HG03575 (cell line): ENCODE results near the gene AGAP3.

Experiments
- ATAC-seq: cut with Tn5 transposase; IDR thresholded peaks from one replicate; pipeline ENCODE4 v1.9.1; 2021; ENCODE audit not compliant: unreplicated experiment, insufficient number of reproducible peaks, low FRiP score; ENCODE audit errors: extremely low read depth

Gene AGAP3

DNA sequence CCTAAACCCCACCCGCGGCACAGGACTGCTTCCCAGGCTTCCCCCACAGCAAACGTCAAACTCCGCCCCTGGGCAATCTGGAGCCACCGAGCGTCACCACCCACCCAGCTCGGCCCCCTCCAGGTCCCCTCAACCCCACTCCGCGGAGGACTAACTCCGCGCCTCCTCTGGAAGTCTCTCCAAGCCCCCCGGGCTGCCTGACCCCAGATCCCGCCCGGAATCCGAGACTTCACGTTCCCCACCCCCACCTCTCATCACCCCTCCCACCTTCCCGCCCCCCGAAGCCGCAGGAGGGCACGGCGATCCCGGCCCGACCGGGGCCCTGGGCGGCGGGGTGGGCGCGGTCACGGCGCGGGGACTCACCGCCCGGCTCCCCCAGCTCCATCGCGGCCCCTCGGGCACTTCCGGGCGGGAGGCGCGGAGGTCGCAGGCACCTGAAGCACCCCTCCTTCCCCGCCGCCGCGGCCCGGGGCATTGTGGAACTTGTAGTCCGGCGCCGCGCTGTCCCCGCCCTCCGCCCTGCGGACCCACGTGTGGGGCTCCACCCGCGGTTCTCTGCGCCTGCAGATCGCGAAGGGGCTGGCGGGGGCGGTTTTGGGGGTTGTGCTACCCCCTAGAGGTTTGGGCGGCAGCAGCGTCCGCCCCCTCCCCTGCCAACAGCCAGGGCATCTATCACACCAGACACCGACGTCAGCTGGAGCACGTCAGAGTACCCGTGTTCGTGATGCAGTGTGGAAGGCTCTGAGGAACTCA is 3.0 kb upstream of the AGAP3 start, which contains the start of gene TMUB1:
Gene TMUB1 (minus strand): TSS at position 423 of the 753 bp plus-strand sequence. CDS start 930 bp downstream, outside the sequence.
- ATAC-seq, result no peak

DNA sequence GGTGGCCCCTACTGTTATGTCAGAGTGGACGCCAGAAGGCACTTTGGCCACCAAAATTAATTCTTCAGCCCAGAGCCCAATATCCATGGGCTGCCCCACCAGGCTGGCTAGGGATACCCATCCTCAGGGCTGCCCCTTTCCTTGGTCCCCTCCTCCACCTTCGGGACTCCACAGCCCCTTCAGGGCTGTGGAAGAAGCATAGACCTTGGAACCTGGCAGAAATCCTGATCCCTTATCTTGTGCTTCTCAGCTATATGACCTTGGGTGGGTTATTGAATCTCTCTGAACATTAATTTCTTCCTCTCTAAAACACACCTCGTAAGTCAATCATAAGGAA is 2.5 kb upstream of the AGAP3 start:
- ATAC-seq, result no peak

DNA sequence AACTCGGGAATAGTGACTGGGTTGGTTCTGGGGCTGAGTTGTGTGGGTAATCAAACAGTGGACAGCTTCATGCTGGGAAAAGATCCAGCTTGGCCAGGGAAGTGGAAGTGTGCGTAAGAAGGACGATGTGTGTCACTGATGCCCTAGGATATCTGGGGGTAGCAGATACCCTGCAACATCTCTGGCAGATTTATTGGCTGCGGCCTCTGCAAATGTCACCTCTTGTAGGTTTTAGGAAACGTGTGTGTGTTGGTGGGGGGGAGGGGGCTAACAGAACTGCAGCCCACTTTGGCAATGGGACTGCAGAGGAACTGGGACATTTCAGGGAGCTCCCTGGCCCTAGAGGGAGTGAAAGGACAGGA is 965 bp upstream of the AGAP3 start:
- no peak for ATAC-seq

DNA sequence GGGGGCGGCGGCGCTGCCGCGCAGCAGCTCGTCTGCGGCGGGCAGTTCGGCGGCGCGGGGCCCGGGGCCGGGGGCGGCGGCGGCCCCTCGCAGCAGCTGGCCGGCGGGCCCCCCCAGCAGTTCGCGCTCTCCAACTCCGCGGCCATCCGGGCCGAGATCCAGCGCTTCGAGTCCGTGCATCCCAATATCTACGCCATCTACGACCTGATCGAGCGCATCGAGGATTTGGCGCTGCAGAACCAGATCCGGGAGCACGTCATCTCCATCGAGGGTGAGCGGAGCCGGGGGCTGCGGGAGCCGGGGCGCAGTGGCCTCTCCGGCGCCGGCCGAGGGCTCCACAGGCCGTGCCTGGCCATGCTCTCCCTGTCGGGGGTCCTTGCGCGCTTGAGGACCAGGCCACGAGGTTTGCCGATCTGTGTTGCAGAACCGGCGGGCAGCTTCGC is 548 bp downstream of the AGAP3 start:
- no peak for ATAC-seq

DNA sequence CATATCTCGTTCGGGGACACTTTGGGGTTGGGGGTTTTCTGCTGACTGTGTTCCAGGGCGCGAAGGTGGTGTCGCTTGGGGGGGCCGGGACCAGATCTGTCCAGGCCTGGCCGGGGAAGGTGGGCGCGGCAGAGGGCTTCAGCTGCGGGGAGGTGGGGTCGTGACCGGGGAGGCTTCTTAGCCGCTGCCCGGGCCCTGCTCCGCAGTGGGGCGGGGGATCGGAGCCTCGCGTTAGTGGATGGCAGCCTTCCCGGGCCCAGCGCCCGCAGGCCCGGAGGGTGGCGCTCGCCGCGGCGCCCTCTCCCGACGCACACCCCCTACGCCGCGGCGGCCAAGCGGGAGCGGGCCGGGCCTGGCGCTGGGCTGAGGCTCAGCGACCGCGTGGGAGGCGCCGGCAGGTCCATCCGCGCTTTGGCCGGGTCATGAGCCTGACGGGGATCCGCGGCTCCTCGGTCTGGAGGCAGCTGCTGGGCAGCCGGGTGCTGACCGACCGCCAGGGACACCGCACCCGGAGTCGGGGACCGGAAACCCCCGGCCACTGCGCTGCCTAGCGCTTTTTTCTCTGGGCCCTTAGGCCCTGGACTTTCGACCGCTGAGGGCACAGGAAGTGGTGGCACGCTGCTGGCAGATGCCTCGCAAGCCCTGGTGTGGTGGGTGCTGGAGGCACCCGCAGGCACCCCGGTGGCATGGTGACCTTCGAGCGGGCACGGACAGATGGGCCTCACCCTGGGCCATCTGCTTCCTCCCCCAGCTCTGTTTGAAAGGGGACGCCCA is 1.2 kb downstream of the AGAP3 start:
- no peak for ATAC-seq

DNA sequence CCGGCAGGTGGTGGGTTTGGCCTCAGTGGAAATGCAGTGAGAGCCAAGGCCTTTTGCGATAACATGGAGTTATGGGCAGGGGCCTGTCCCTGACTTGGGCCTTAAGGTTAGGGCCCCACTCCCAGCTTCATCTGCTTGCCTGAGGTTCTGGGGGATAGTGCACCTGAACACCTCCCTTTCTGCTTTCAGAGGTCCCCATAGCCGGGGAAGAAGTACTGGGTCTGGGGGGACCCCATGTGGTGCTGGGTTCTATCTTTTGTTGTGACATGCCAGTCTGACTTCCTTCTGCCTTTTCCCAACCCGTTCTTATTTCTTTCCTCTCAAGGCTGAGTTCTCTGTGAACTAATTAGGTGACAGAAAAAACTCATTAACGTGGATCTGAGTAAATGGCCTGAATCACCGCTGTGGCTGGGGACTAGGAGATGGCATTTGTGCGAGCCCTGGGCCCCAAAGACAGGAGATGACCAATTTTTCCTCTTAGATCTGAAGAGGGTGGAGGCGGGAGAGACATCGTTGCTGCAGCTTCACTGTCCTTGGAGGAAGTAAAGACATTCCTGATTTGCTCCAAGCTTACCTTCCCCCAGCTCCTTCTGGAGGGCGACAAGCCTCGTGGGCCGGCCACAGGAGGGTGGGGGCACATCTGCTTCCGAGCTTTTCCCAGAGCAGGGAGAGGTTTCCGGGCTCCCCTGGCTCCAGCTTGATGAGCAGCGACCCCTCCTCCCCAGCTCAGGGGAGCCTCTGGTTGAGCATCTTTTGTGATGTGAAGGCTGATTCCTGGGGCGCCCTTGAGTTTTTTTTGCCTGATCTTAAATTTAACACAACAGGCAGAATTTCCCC is 2.0 kb downstream of the AGAP3 start:
- ATAC-seq, result no peak

DNA sequence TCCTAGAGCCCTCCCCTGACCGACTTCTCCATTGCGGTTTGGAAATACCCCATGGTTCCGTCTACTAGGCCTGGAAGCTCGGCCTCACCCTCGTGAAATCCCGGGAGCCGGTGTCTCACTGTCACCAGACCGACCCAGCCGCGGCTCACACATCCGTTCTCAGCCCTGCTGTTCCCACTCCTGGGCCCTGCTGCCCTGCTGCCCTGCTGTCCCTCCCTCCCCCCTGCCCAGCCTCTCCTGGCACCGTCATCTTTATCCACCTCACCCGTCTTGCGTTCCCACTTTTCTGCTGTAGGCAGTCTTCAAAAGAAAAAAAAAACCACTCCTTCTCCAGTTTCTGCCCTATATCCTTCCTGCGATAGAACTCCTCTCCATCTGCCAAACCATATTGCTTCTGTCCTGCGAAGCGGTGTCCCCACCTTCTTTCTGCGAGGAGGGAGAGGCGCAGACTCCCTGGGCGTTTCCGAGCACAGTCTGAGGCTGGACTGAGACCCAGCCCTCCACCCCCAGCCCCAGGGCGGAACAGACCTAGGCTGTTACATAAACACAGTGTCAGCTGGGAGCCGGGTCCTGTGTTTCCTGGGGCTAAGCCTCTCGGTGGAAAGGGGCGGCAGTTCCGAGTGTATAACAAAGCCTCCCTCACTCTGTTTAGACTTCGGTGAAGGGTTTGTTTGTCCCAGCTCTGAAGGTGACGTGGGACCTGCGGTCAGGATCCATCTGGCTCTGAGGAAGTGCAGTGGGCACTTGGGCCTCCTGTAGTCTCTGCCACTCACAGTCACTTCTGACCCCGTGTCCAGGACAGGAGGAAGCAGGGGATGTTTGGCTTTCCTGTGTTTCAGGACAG is 2.8 kb downstream of the AGAP3 start:
- no peak for ATAC-seq

DNA sequence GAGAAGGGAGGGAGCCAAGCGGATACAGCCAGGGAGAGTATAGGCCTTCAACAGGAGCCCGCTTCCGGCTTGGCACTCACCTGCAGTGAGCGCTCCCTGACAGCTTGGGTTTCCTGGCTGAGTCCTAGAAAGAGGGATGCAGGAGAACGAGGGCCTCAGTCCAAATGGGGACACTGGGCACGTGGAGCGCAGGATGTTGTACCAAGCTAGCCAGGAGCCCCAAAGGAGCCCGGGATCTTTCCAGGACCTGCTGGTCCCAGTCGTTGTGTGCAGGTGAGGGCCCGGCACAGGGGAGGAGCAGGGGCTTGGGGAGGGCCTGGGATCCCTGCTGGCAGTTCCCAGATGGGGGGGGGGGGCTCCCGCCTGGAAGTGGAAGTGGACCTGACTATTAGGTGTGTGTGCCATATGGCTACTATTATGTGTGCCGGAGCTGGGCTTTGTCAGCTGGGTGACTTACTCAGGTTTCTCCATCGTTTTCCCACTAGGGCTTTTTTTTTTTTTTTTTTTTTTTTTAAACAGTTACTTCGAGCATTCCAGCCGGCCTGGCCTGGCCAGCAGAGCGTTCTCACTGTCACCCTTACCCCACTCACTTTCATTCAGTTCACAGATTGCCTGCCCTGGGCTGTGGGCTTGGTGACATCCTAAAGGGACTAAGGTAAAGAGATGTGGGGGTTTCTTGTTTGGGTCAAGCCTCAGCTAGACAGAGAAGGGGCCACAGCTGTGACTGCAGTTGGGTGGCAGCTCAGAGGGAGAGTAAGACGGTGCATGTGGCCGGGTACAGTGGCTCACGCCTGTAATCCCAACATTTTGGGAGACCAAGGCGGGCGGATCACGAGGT is 3.8 kb downstream of the AGAP3 start:
- no peak for ATAC-seq

DNA sequence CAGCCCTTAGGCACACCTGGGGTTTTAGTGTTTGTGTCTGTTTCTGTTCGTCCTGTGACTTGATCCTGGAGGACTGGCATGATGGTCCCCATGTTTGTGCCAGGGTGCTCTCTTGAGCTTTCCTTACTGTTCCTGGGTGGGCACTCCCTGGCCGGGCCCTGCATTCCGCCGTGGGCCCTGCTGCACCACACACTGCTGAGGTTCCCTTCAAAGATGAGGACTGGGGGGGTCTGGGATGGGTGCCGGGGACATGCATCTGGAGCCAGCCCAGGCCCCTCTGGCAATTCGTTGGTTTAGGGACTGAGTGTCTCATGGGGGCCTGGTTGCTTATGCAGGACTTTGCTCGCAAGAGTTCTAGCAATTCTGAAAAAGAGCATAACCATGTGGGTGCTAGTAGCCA is 4.7 kb downstream of the AGAP3 start:
- ATAC-seq, result no peak

DNA sequence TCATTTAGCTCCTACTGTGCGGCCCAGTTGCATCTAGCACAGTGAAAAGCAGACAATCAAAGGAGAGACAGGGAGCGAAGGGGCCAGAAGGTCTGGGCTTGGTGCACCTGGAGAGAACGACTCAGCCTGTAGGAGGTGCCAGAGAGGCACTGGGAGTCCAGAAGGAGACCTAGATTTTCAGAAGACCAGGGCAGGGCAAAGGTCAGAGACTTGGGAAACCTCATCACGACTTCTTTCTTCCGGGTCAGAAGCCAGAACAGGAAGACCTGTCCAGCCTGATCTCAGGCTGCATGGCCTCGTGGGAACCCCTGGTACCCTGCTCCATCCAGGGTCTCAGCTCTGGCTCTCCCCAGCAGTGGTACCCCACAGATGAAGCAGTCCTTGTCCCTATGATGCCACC is 5.2 kb downstream of the AGAP3 start:
- ATAC-seq, result no peak

DNA sequence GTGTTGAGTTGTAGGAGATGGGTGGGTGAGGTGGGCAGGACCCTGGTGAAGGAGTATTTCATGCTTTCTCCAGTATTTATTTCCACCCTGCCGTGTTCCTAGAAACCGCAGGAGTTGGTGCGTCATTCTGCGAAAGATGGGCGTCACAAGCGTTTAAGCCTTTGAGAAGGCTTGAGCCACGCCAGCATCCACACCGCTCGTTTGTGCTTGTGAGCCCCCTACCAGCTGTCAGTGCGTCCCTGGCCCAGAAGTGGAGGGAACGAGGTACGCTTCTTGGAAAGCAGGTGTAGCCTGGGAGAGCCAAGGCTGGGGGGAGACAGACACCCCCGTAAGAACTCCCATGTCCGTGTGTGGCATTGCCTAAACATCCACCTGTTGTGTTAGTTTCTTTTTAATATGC is 5.7 kb downstream of the AGAP3 start:
- no peak for ATAC-seq

DNA sequence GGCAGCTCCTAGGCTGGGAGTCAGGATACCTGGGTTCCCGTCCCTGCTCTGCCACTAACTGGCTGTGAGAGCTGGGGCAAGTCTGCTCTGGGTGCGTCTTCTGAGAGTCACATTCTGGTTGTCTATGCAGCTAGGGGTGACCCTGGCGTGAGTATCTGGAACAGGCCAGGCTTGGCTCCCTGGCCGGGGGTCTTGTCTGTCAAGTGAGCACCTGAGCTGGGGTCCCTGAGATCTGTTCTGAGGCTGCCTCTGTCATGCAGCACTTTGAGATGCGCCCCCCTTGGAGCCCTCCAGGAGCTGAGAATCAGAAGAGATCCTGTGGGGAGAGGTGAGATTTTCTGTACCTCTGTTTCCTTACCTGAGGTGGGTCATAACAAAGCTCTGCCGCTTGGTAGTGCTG is 7.5 kb downstream of the AGAP3 start:
- no peak for ATAC-seq

DNA sequence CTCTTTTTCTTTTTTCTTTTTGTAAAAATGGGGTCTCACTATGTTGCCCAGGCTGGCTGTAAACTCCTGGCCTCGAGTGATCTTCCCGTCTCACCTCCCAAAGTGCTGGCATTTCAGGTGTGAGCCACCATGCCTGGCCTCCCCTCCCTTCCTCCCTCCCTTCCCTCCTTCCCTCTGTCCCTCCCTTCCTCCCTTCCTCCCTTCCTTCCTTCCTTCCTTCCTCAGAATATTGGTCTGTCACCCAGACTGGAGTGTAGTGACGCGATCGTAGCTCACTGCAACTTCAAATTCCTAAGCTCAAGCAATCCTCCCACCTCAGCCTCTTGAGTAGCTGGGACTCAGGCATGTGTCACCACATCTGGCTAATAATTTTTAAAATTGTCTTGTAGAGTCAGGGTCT is 8.4 kb downstream of the AGAP3 start:
- ATAC-seq, result no peak

DNA sequence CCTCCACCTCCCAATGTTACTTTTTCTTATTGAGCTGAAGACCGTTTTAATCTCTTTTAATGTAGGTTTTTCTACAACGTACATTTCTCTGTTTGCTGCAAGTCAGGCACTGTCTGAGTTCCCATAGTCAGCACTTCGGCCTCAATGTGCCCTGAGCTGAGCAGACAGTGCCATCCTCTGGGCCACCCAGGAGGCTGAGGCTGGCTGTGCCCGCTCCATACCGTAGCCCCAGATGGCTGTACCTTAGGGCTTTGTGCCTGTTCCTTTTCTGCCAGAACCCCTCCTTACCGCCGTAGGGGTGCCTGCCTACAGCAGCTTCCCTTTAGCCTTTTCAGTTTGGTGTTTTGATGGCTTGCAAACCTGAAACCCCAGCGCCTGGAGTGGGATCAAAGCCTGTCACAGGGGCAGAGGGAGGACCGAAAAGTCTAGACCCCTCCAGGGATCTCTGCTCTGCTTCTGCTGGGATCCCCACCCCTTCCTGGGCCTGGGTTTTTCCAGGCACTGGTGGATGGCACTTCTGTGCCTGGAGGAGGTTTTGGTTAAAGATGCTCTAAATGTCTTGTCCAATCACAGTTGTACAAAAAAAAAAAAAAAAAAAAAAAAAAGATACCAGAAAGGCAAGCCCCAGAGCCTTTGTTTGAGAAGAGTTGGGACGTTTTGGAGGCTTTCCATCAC is 9.0 kb downstream of the AGAP3 start:
- no peak for ATAC-seq

DNA sequence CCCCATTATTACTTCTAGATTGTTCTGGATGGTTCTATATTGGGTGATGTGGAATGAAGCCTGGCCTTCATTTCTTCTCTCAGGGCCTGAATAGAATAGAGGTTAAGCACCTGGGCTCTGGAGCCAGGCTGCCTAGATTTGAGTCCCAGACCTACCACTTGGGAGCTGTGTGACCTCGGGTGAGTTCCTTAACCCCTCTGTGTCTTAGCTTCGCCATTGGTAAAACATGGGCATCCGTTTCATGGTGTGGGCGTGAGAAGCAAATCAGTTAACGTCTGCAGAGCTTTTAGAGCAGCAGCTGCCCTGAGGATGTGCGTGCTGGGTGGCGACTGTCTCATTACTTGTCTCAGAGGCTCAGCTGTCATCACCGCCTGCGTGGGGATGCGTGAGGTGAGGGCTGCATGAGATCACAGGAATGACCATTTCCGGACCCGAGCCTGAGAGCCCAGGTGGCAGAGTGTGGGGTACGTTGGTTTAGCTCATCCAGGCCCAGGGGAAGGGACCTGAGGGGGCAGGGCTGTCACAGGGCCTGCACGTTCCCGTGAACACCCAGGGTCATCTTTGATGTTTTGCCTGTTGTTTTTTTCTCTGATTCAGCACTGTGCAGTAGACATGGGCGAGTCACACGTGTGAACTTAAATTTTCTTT is 9.7 kb downstream of the AGAP3 start:
- ATAC-seq, result no peak

DNA sequence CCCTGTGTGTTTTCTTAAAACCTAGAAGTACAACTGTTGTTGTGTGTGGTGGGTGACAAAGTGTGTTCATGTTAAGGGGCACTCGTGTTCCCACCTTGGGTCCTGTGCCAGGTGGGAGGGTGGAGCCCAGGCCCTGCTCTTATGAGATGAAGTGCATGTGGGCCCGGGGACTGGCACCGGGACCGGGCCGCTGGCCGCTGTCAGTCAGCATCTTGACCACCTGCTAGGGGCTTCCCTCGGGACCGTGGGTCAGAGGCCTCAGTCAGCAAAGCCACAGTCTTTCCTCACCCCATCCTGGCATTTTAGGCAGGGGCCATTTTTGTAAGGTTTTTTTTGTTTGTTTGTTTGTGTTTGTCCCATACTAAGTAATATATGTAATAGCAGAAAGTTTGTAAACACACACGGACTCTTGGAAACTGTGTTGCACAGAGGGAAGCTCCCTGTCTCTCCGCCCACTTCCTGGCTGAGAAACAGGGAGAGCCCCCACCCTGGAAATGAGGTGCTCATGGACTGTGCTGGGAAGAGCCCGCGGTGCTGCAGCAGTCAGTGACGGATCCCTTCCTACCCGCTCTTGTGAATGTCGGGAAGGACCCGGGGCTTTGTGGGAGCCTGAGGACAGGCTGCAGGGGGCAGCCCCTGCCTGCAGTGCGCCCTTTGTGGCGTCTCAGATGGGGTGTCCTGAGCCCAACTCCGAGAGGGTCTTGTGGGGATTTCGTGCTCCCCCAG is 13.4 kb downstream of the AGAP3 start:
- ATAC-seq, result no peak

DNA sequence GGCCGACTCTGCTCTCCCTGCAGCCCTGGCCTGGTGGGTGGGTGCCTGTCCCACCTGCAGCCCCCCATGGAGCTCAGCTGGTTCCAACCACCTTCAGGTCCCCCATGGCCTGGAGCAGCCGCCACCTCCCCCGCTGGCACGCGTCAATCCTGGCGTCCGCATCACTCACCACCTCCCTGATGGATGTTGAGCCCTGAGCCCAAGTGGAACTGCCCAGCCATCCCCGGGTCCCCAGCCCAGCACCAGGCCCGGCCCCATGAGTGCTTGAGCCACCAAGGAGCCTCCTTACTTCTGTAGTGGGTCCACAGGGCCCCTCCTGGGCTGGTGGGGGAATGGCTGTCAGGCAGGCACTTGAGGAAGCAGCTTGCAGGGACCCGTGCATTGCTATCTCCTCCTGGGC is 14.6 kb downstream of the AGAP3 start:
- ATAC-seq, result no peak
